Vein endothelial cell (primary cell): ENCODE measurements around the gene PMM1. TPM values are rescaled to one million over a fixed set of nuclear protein-coding genes. Genes with fewer than 3 reads are reported as not detected.

ENCODE experiments used
- total RNA-seq: library from RNA; depleted of rRNA; stranded (reverse); fragments of >200 nt; gene quantifications from 2 replicates; pipeline ENCODE4 v1.2.3, GENCODE V29; 2012

PMM1 gene
- 3.7 and 5.2 TPM in 2 replicates for total RNA-seq

GRCh38 chr22:41589391-41590241 is at the start of gene PMM1:
Gene PMM1 (minus strand): TSS chr22:41589840. CDS start chr22:41589805, 35 bp downstream.

GRCh38 chr22:41621099-41621910 is 31.7 kb upstream of the PMM1 start, which contains the start of gene XRCC6:
Gene XRCC6 (plus strand): TSS chr22:41621295. CDS start chr22:41622005, 710 bp downstream.

GRCh38 chr22:41620589-41621098 is 31.0 kb upstream of the PMM1 start, which contains the start of gene DESI1:
Gene DESI1 (minus strand): TSS chr22:41621043. CDS start chr22:41620839, 204 bp downstream.

GRCh38 chr22:41543854-41544670 is 45.6 kb downstream of the PMM1 start, which contains the start of gene POLR3H:
Gene POLR3H (minus strand): TSS chr22:41544470. CDS start chr22:41544101, 369 bp downstream.

Other genes with a start within 250 kb of the PMM1 start
- gene TEF, start 207.9 kb downstream of the PMM1 start, total RNA-seq = 3.9 and 5.2 TPM in 2 replicates
- gene TOB2, start 143.0 kb downstream of the PMM1 start, total RNA-seq = 45.1 and 53.6 TPM in 2 replicates
- 48.3 and 53.3 TPM in 2 replicates for gene PHF5A, start 121.1 kb downstream of the PMM1 start, total RNA-seq
- 82.0 and 96.0 TPM in 2 replicates for gene ACO2, start 120.7 kb downstream of the PMM1 start, total RNA-seq
- gene POLR3H, start 45.4 kb downstream of the PMM1 start, total RNA-seq = 22.5 and 27.0 TPM in 2 replicates
- not detected in 2 replicates for gene CSDC2, start 28.8 kb downstream of the PMM1 start, total RNA-seq
- 43.1 and 48.4 TPM in 2 replicates for gene DESI1, start 31.2 kb upstream of the PMM1 start, total RNA-seq
- gene XRCC6, start 31.5 kb upstream of the PMM1 start, total RNA-seq = 301 and 399 TPM in 2 replicates
- gene SNU13, start 99.0 kb upstream of the PMM1 start, total RNA-seq = 86.3 and 89.8 TPM in 2 replicates
- gene MEI1, start 109.7 kb upstream of the PMM1 start, total RNA-seq = 0.96 and 2.6 TPM in 2 replicates
- 6.0 and 6.5 TPM in 2 replicates for gene CCDC134, start 210.8 kb upstream of the PMM1 start, total RNA-seq
- gene SREBF2, start 243.3 kb upstream of the PMM1 start, total RNA-seq = 74.9 and 76.4 TPM in 2 replicates